D721Med (cell line): Measurements from ENCODE around the gene PRR30.

ENCODE experiments used
- DNase-seq: peaks from one replicate; pipeline ENCODE4 v3.0.0; 2011; ENCODE audit warnings: low spot score; ENCODE audit not compliant: insufficient read length
- FAIRE-seq: peaks from 2 replicates; lab custom pipeline; 2011; peaks lifted over from hg19 to GRCh38; lab: Jason Lieb, UNC
- TF ChIP-seq, protein P1 (sequence below): IDR thresholded peaks from 2 replicates; pipeline ENCODE4 v1.5.1; 2012; ENCODE audit warnings: mild to moderate bottlenecking, control low read depth; ENCODE audit not compliant: insufficient read depth; ENCODE audit errors: missing control alignments

The PRR30 gene

DNA sequence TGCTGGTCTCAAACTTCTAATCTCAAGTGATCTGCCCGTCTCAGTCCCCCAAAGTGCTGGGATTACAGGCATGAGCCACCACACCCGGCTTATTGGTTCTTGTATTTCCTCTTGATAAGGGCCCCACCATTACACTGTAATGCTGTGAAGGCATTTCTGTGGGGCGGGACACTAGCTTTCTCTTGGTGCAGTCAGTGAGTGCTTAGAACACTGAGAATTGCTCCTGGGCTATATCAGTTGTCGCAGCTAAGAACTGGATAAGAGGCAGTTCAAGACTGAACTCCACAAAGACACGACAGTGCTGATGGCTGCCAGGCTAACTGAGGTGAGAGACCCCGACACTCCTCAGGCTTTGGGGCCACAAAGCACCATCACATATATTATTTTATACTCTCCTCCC is 50.6 kb downstream of the PRR30 start:
- FAIRE-seq, result no peak
- TF ChIP-seq, protein P1, sequence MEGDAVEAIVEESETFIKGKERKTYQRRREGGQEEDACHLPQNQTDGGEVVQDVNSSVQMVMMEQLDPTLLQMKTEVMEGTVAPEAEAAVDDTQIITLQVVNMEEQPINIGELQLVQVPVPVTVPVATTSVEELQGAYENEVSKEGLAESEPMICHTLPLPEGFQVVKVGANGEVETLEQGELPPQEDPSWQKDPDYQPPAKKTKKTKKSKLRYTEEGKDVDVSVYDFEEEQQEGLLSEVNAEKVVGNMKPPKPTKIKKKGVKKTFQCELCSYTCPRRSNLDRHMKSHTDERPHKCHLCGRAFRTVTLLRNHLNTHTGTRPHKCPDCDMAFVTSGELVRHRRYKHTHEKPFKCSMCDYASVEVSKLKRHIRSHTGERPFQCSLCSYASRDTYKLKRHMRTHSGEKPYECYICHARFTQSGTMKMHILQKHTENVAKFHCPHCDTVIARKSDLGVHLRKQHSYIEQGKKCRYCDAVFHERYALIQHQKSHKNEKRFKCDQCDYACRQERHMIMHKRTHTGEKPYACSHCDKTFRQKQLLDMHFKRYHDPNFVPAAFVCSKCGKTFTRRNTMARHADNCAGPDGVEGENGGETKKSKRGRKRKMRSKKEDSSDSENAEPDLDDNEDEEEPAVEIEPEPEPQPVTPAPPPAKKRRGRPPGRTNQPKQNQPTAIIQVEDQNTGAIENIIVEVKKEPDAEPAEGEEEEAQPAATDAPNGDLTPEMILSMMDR, result no peak
- no peak for DNase-seq

DNA sequence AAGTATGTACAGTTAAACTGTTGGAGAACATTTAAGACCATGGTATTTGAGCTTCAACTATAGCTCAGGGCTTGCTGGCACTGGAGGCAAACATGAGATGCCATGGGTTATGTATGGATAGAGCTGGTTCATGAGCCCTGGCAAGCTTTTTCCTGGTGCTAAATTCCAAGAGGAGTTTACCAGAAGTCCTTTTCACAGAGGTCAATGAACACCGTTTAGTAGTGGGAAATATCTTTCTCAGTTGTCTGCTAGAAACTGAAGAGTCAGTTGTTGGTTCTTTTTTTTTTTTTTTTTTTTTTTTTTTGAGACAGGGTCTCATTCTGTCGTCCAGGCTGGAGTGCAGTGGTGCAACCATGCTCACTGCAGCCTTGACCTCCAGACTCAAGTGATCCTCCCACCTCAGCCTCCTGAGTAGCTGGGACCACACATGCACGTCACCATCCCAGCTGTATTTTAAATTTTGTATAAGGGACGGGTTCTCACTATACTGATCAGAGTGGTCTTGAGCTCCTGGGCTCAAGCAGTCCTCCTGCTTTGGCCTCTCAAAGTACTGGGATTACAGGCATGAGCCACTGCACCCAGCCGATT is 51.3 kb downstream of the PRR30 start:
- DNase-seq (no peak), FAIRE-seq (no peak)
- TF ChIP-seq, protein P1, result no peak
